ENCODE data around the gene CRLF2.
"Not testable (repeated sequence)": the region's sequence is repeated elsewhere in the genome, so short reads cannot be mapped to it uniquely, and the experiment has no call there.

CRLF2 gene

DNA sequence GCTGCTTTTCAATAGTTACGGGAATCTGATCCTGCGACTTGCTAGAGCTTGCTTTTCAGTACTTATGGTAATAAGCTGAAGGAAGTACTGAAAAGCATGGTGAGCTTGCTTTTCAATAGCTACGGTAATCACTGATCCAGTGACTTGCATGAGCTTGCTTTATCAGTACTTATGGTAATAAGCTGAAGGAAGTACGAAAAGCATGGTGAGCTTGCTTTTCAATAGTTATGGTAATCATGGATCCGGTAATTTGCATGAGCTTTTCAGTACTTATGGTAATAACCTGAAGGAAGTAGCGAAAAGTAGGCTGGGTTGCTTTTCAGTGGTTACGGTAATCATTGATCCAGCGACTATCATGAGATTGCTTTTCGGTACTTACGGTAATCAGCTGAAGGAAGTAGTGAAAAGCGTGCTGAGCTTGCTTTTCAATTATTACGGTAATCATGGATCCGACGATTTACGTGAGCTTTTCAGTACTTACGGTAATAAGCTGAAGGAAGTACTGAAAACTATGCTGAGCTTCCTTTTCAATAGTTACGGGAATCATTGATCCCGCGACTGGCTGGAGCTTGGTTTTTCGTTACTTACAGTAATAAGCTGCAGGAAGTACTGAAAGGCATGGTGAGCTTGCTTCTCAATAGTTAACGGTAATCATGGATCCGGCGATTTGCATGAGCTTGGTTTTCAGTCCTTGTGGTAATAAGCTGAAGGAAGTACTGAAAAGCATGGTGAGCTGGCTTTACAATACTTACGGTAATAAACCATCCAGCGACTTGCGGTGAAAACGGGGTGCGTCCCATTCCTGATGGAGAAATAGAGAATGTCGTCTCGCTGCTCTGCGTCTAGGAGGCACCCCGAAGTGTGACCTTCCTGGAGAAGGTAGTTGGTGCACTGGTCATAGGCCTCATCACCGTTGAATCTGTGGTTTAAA lies 6.5 kb downstream of the CRLF2 start:
- no peak overlapping the region for H2AFZ ChIP-seq
- peak overlapping the region; percentile 87 for H3K4me2 ChIP-seq (ENCODE audit: low read length)
- TF ChIP-seq, protein P1, sequence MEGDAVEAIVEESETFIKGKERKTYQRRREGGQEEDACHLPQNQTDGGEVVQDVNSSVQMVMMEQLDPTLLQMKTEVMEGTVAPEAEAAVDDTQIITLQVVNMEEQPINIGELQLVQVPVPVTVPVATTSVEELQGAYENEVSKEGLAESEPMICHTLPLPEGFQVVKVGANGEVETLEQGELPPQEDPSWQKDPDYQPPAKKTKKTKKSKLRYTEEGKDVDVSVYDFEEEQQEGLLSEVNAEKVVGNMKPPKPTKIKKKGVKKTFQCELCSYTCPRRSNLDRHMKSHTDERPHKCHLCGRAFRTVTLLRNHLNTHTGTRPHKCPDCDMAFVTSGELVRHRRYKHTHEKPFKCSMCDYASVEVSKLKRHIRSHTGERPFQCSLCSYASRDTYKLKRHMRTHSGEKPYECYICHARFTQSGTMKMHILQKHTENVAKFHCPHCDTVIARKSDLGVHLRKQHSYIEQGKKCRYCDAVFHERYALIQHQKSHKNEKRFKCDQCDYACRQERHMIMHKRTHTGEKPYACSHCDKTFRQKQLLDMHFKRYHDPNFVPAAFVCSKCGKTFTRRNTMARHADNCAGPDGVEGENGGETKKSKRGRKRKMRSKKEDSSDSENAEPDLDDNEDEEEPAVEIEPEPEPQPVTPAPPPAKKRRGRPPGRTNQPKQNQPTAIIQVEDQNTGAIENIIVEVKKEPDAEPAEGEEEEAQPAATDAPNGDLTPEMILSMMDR (IDR thresholded peaks at IDR 0.05): no peak
- no peaks in the 10 kb centered on the region for H3K79me2 ChIP-seq
- H3K36me3 ChIP-seq (ENCODE audit: control insufficient read depth, insufficient read depth, low read length): no peaks in the 10 kb centered on the region
- no peaks in the 10 kb centered on the region for H3K27me3 ChIP-seq (ENCODE audit: control insufficient read depth, insufficient read depth, low read length)
- H3K4me3 ChIP-seq (ENCODE audit: low read depth, low read length): peak overlapping the region; percentile 73
- H3K4me1 ChIP-seq: no peaks in the 10 kb centered on the region
- no peak overlapping the region for H3K27ac ChIP-seq
- no peak overlapping the region for H3K9ac ChIP-seq
- no peaks in the 10 kb centered on the region for H3K9me3 ChIP-seq (ENCODE audit: control insufficient read depth, low read length)

DNA sequence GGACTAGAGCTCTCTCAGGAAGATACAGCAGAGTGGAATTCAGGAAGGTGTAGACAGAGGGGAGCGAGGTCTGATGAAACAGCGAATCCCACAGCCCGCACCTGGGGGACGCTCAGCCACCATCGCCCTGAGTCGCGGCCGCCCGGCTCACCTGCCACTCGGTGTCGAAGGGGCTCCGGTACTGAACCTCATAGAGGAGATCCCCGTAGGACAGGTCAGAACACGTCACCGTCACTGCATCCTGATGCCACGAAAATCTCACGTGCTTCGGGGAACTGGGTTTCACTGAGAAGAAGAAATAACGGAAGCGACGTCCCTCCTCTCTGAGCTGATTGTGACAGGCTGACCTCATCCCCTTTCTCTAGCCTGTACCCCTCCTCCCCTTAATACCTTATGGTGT lies 10.2 kb downstream of the CRLF2 start:
- TF ChIP-seq, protein P1 (IDR thresholded peaks at IDR 0.05): no peak

DNA sequence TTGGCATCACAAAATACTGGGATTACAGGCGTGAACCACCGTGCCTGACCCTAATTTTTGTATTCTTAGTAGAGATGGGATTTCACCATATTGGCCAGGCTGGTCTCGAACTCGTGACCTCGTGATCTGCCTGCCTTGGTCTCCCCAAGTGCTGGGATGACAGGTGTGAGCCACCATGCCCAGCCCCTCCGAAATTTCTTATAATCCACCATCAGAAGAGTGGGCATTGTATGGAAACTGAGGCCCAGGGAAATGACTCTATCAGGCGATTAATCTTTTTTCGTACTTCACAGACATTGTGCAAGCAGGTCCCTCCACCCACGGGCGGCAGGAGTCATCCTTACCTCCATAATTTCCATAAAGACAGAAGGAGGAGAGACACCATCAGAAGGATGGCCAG lies 16.0 kb downstream of the CRLF2 start:
- H3K27ac ChIP-seq: no peak overlapping the region
- no peaks in the 10 kb centered on the region for H3K4me1 ChIP-seq
- no peaks in the 10 kb centered on the region for H3K27me3 ChIP-seq (ENCODE audit: control insufficient read depth, insufficient read depth, low read length)
- H3K9me3 ChIP-seq (ENCODE audit: control insufficient read depth, low read length): no peaks in the 10 kb centered on the region
- H3K9ac ChIP-seq: no peak overlapping the region
- no peak overlapping the region for H2AFZ ChIP-seq
- H3K4me2 ChIP-seq (ENCODE audit: low read length): no peak overlapping the region
- TF ChIP-seq, protein P1 (IDR thresholded peaks at IDR 0.05): no peak
- no peaks in the 10 kb centered on the region for H3K36me3 ChIP-seq (ENCODE audit: control insufficient read depth, insufficient read depth, low read length)
- no peaks in the 10 kb centered on the region for H3K79me2 ChIP-seq
- no peak overlapping the region for H3K4me3 ChIP-seq (ENCODE audit: low read depth, low read length)

More for the DNA sequence above, 10.2 kb downstream of the CRLF2 start:
- Histone ChIP-seq H3K79me2 (no peaks in the 10 kb centered on the region), H3K4me2 (ENCODE audit: low read length) (no peak overlapping the region), H3K4me1 (no peaks in the 10 kb centered on the region), H3K9ac (no peak overlapping the region), H3K36me3 (ENCODE audit: control insufficient read depth, insufficient read depth, low read length) (no peaks in the 10 kb centered on the region), H2AFZ (no peak overlapping the region), H3K4me3 (ENCODE audit: low read depth, low read length) (no peak overlapping the region), H3K27me3 (ENCODE audit: control insufficient read depth, insufficient read depth, low read length) (no peaks in the 10 kb centered on the region), H3K9me3 (ENCODE audit: control insufficient read depth, low read length) (no peaks in the 10 kb centered on the region), H3K27ac (no peak overlapping the region)

DNA sequence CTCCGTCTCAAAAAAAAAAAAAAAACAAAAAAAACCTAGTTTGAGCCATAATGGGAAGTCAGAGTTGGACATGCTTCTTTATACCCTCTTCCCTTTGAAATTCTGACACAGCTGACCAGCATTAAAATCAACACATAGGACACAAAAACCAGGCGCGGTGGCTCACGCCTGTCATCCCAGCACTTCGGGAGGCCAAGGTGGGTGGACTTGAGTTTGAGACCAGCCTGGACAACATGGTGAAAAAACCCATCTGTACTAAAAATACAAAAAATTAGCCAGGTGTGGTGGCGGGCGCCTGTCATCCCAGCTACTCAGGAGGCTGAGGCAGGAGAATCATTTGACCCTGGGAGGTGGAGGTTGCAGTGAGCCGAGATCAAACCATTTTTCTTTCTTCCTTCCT lies 20.3 kb downstream of the CRLF2 start:
- not testable (repeated sequence) for H3K79me2 ChIP-seq; H3K9ac ChIP-seq; H3K4me1 ChIP-seq; H3K4me3 ChIP-seq (ENCODE audit: low read depth, low read length); H3K27me3 ChIP-seq (ENCODE audit: control insufficient read depth, insufficient read depth, low read length); H3K9me3 ChIP-seq (ENCODE audit: control insufficient read depth, low read length); H3K4me2 ChIP-seq (ENCODE audit: low read length); H3K27ac ChIP-seq; H3K36me3 ChIP-seq (ENCODE audit: control insufficient read depth, insufficient read depth, low read length); H2AFZ ChIP-seq

DNA sequence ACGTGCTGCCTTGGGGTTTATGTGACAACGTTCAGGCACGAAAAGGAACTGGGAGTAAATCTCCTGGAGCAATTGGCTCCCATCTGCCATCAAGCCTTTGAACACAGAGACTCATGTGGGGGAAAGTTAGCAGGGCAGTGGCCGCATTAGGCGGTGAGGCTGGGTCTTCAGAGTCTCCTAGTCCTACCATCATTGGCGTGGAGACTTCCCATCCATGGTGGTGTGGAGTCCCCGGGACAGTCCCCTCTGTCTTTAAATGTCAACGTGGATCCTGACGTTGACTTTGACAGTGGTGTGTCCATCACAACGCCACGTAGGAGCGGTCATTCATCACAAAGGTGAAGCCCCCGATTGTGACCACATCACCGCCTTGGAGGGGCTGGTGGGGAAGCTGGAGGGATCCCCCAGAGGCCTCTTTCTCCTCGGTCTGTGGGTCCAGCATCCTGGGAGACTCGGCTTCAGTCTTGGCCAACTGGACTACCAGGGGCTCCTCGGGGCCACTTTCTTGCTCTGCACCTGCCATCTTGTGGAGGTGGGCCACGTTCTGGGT lies 21.8 kb downstream of the CRLF2 start:
- no peaks in the 10 kb centered on the region for H3K27me3 ChIP-seq (ENCODE audit: control insufficient read depth, insufficient read depth, low read length)
- no peak overlapping the region for H3K27ac ChIP-seq
- no peaks in the 10 kb centered on the region for H3K9me3 ChIP-seq (ENCODE audit: control insufficient read depth, low read length)
- H3K4me3 ChIP-seq (ENCODE audit: low read depth, low read length): no peak overlapping the region
- H3K4me2 ChIP-seq (ENCODE audit: low read length): no peak overlapping the region
- no peaks in the 10 kb centered on the region for H3K4me1 ChIP-seq
- no peaks in the 10 kb centered on the region for H3K79me2 ChIP-seq
- no peaks in the 10 kb centered on the region for H3K36me3 ChIP-seq (ENCODE audit: control insufficient read depth, insufficient read depth, low read length)
- no peak overlapping the region for H2AFZ ChIP-seq
- TF ChIP-seq, protein P1 (IDR thresholded peaks at IDR 0.05): no peak
- no peak overlapping the region for H3K9ac ChIP-seq

Data from parathyroid adenoma (tissue), 2 donors.